Adipose tissue (tissue), 3 donors: ENCODE data around the gene PALS1. TPM values are rescaled to one million over a fixed set of nuclear protein-coding genes. Genes with fewer than 3 reads are reported as not detected.
A peak's percentile ranks its signal among the peaks of the same experiment; 100 is the strongest.
"Not testable (repeated sequence)": the region's sequence is repeated elsewhere in the genome, so short reads cannot be mapped to it uniquely, and the experiment has no call there.

Experiments
- H3K27ac ChIP-seq: one replicate; pipeline ENCODE4 v1.5.1; 2013; ENCODE audit warnings: low read depth, low read length
- WGBS, 3 donors: extraction: QIAGEN DNeasy Blood & Tissue Kit; methylation state at CpG; one replicate each; pipeline ENCODE4 v1.1.7; 2013; 5-methylcytosine and 5-hydroxymethylcytosine counted together
- polyA plus RNA-seq, 3 donors: library from polyadenylated mRNA; stranded (reverse); fragments of 200-250 nt; gene quantifications; one replicate each; pipeline ENCODE4 v1.2.3, GENCODE V29; 2013
- donor health status: healthy with polysubstance abuse.
- donor health status: Bipolar disorder and iron deficiency.
- donor health status: healthy.

Gene PALS1
- polyA plus RNA-seq, 3 donors = 4.5 to 8.4 (median 6.7) TPM

DNA sequence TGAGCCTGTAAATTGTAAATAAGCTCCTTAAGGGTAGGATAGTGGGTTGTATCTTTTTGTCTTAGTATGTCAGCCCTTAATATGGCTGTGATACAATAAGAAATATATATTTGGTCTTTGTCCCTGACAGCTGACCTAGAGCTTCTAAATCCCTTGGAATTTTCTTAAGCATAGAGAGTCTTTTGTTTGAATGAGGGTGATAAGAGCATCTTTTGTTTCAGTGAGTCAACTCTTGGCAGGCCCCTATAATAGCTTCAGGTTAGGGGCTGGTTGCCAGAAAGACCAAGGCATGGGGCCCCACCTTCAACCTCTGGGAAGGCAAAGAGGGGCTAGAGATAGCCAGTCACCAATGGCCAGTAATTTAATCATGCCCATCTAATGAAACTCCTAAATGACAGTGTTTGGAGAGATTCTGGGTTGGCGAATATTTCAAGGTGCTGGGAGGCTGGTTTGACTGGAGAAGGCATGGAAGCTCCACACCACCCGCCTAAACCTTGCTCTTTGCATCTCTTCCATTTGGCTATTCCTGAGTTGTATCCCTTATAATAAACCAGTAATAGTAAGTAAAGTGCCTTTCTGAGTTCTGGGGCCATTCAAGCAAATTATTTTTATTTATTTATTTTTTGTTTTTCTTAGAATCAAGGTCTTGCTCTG lies 10.5 kb downstream of the PALS1 start:
- WGBS, 3 donors = 70 to 98% (median 98%) methylated on average over 2 of the region's 2 CpGs
- no peak overlapping the region for H3K27ac ChIP-seq

DNA sequence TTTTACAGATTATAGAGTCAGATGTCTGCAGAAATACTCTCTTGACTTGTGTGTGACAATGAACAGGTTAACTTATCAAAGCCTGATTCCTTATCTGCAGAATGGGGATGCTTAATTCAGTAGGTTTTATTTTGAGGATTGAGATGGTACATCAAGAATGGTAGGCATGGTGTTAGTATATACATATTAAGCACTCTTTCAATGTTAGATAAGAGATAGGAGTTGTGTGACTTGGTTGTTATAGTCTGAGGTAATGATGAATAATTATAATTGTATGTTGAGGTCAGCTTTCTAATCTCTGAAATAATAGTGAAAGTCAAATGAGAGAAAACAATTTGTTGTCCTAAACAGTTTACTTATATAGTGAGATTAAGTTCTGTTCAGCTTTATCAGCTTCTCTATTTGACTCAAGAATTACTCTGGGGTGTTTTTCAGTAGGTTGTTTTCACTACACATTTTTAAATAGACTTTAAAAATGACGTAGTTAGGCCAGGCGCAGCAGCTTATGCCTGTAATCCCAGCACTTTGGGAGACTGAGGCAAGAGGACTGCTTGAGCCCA lies 11.9 kb downstream of the PALS1 start:
- WGBS, 3 donors = 81 to 88% (median 88%) methylated on average over 2 of the region's 2 CpGs
- no peak overlapping the region for H3K27ac ChIP-seq

DNA sequence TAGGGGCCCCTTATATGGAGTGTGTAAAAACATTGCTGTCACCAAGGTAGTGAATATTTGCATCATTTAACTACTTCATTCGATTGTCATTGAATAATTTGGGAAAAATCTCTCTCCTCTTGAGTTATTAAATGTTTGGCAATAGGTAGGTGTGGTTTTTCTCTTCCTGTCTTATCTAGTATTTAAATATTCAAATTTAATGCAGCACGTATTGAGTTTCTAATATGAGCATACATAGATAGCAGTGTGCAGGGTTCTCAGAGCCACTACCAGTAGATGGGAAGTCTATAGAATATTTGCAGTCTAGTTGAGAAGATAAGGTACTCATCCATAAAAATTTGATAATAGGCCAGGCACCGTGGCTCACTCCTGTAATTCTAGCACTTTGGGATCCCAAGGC lies 16.7 kb downstream of the PALS1 start:
- 75 to 90% (median 85%) methylated on average over 3 of the region's 3 CpGs for WGBS, 3 donors
- H3K27ac ChIP-seq = no peak overlapping the region

DNA sequence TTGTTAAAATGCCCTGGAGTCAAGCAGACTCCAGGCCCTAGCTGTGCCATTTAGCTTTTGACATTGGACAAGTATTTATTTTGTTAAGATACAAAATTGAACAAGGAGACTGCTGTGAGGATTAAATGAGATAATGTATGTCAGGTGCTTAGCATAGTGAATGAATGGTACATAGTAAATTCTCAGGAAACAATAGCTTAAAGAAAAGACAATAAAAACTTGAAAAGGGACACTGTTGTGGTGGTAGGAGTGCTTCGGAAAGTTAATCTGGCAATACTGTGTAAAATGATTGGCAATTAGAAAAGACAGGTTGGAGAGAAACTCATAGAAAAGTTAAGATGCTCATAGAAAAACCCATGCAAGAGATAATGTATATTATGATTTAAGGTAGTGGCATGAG lies 19.7 kb downstream of the PALS1 start:
- H3K27ac ChIP-seq = no peak overlapping the region
- whole genome bisulfite sequencing, 3 donors = 90 to 98% (median 94%) methylated on average over 1 of the region's 1 CpG

DNA sequence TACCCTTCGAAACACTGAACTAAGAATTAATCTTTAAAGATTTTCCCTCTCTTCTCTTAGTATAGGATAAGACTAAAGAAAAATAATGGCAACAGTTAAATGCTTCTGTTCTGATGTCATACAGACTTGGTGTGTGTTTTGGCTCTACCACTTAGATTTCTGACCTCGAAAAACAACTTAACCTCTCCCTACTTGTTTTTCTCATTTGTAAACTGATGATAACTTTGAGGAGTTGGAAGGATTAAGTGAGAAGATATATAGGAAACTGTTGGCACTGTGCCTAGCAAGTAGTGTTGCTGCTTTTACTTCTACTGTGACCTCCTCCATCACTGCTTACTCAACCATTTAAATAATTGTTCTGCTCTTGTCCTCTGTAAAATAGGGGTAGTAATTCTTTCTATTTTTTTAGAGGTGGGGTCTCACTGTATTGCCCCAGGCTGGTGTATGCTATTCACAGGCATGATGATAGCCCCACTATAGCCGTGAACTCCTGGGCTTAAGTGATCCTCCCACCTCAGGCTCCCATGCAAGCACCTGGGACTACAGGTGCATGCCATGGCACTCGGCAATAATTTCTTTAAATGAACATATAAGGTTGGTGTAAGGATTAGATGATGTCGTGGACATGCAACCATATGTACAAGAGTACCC lies 22.4 kb downstream of the PALS1 start:
- 74 to 83% (median 82%) methylated on average over 5 of the region's 5 CpGs for WGBS, 3 donors
- H3K27ac ChIP-seq = no peak overlapping the region

DNA sequence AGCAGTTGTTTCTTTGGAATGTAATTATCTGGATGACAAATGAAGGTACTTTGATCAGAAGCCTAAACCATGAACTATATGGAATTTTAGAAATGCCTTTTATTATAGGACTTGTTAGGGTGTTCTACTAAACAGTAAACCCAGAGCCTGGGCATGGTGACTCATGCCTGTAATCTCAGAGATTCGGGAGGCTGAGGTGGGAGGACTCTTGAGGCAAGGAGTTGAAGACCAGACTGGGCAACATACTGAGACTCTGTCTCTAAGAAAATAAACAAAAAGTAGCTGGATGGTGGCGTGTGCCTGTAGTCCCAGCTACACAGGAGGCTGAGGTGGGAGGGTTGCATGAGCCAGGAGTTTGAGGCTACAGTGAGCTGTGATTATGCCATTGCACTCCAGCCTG lies 23.9 kb downstream of the PALS1 start:
- 73 to 88% (median 78%) methylated on average over 2 of the region's 2 CpGs for WGBS, 3 donors
- no peak overlapping the region for H3K27ac ChIP-seq

DNA sequence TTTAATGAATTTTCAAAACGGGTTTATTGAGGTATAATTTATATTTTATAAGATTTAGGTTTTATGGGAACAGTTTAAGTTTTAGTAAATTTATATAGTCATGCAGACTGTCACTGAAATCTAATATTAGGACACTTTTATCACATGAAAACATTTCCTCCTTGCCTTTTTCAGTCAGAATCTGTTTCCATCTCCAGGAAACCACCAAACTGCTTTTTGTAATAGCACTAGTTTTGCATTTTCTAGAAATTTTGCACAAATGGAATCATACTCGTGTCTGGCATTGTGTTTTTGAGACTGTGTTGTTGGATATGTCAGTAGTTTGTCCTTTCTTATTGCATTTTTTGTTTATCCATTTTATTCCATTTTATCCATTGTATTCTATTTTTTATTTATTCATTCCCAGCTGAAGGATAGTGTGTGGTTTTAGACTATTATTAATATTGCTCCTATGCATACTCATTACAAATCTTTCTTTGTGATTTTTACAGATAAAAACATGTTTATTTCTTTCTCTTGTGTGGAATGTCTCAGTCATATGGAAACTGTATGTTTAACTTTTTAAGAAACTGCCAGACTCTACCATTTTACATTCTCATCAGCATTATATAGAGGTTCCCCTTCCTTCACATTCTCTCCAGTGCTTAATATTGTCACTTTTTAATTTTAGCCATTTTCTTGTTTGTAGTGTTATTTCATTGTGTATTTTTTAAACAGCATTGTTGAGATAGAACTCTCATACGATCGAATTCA lies 26.5 kb downstream of the PALS1 start:
- H3K27ac ChIP-seq = no peak overlapping the region
- WGBS, 3 donors = 53 to 81% (median 58%) methylated on average over 4 of the region's 4 CpGs

DNA sequence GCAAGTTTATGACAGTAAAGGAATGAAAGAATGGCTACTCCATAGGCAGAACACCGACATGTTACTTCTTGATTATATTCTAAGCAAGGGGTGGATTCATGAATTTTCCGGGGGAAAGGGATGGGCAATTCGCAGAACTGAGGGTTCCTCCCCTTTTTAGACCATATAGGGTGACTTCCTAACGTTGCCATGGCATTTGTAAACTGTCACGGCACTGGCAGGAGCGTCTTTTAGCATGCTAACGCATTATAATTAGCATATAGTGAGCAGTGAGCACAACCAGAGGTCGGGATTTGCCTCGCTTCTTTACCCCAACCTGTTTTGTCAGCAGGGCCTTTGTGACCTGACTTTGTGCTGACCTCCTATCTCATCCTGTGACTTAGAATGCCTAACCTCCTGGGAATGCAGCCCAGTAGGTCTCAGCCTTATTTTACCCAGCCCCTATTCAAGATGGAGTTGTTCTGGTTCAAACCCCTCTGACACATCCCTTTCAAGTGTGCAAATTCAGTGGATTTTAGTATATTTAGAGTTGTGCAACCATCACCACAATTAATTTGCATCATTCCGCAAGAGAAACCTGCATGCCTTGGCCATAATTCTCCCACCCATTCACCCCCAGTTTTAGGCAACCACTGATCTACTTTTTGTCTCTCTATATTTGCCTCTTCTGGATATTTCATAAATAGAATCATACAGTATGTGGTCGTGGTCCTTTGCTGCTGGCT lies 27.4 kb downstream of the PALS1 start:
- no peak overlapping the region for H3K27ac ChIP-seq
- WGBS, 3 donors = 51 to 72% (median 56%) methylated on average over 11 of the region's 11 CpGs

DNA sequence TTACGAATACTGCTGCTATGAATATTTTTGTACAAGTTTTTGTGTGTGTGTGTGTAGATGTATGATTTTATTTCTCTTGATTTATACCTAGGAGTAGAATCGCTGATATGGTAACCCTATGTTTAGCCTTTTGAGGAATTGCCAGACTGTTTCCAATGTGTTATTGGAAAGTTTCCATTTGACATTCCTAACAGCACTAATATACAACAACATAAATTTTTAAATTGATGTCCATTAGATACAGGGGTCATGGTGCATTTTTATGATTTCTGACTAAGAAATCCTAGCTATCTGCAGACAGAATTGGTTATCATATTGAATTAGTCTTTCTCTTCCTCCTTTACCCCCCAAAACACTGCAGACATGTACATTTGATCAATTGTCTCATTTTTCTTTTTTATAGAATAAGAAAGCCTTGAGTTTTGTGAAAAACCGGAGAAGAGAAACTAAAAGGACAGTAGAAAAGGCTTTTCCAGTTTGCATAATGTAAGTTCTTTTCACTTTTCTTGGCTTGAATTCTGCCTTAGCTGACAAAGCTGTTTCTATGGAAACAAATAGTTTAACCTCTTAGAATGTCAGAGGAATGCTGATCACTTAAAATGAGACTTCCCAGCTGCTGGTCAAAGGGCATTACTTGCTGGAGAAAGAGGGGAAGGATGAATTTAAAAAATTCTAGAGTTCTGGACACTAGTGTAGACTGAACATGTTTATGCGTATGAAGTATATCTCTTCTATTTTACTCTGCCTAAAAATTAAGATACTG lies 28.2 kb downstream of the PALS1 start:
- no peak overlapping the region for H3K27ac ChIP-seq
- WGBS, 3 donors = 52 to 62% (median 53%) methylated on average over 4 of the region's 4 CpGs

DNA sequence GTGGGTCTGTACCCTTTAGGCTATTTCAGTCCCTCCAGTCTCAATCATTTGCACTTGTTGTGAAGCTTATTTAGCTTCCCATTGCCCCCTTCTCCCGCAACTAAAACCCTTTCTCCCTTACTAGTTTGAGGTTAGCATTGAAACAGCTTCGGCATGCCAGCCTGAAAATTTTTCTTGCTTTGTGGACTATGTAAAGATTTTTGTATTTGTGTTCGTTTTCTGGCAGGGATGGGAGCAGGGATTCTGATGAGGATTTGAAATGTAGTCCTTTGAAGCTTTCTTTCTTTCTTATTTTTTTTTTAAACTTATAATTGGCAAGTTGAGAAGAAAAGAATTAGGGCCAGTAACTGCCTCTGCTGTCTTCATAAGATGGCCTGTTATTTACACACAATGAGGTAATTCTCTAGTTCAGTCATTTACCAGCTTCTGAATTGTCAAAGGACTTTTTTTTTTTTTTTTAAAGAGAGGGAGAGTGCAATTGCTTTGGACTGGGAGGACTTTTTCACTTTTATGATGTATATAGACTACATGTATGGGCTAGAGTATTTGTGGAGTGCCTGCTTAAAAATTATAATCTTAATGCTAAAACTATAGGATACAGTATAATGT lies 29.0 kb downstream of the PALS1 start:
- WGBS, 3 donors = 50 to 75% (median 55%) methylated on average over 3 of the region's 3 CpGs
- peak overlapping the region; percentile 86 for H3K27ac ChIP-seq

DNA sequence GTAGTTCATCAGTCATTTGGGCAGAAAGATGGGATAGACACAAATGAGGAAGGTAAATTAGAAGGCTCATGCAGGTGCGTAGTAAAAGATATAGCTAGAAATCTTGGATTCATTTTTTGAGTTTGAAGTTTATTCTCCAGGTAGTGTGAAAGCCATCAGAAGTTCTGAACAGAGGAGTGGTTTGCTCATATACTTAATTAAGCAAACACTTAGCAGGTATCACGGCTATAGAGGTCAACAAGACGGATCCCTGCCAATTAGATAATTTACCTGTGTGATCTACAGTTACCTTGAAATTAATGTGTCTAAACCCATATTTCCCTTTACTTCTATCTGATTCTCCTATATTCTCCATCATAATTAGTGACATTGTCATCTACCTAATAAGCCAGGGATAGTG lies 29.7 kb downstream of the PALS1 start:
- H3K27ac ChIP-seq = no peak overlapping the region
- WGBS, 3 donors = 60 to 96% (median 94%) methylated on average over 3 of the region's 3 CpGs

DNA sequence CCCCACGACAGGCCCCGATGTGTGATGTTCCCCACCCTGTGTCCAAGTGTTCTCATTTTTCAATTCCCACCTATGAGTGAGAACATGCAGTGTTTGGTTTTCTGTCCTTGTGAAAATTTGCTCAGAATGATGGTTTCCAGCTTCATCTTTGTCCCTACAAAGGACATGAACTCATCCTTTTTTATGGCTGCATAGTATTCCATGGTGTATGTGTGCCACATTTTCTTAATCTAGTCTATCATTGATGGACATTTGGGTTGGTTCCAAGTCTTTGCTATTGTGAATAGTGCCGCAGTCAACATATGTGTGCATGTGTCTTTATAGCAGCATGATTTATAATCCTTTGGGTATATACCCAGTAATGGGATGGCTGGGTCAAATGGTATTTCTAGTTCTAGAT lies 32.0 kb downstream of the PALS1 start:
- WGBS, 3 donors = 93 to 96% (median 96%) methylated on average over 3 of the region's 3 CpGs

DNA sequence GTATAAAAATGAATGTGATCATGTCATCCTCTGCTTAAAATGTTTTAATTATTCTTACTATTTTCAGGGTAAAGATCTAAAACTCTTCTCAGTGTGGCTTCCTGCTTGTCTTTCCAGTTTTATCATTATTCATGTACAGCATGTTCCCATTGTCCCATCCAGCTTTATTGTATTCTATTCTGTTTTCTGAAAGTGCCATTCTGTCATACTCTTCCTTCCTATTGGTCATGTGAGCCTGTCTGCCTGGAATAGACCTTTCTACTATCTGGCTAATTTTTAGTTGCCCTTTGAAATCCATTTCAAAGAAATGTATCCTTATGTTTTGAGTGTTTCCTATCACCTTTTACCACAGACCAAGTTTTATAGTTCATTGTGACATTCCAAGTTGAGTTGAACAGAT lies 34.9 kb downstream of the PALS1 start:
- no peak overlapping the region for H3K27ac ChIP-seq

More for the DNA sequence above, 32.0 kb downstream of the PALS1 start:
- H3K27ac ChIP-seq = not testable (repeated sequence)

DNA sequence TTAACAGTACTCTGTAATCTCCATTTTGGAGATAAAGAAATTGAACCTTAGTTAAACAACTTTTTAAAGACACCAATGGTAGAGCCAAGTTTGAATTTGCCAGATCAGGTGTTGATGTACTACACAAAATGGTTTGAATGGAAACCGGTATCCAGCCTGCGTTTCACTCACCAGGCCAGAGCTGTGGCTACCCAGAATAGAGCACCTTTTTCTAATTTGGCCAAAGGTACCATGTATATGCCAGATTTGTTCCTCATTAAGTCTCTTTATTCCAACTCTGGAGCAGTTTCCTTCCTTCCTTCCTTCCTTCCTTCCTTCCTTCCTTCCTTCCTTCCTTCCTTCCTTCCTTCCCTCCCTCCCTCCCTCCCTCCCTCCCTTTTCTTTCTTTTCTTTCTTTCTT lies 39.3 kb downstream of the PALS1 start:
- no peak overlapping the region for H3K27ac ChIP-seq
- 90 to 98% (median 94%) methylated on average over 2 of the region's 2 CpGs for WGBS, 3 donors

DNA sequence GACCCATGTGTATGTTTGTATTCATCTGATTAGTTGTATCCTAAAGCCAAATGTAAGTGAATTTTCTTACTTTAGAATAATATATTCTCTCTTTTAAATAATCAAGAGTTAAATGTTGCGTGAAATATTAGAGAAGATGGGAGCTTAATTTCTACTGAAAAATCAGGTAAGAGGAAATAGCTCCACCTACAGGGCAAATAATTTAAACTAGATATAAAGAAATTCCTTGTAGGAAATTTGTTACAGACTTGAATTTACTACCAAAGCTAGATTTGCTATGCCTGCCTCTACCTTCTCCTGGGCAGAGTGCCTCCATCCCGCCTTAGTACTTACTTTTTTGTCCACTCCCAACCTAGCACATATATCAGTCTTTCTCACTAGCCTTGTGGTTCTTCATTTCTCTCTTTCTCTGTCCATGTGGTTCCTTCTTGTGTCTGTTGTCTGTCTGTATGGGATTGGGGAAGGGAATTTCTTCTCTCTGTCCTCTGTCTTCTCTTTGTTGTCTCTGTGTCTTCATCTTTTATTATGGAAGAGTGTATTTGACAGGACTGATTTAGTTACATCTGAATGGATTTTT lies 44.7 kb downstream of the PALS1 start:
- 47 to 54% (median 54%) methylated on average over 2 of the region's 2 CpGs for WGBS, 3 donors
- no peak overlapping the region for H3K27ac ChIP-seq
